ENCODE measurements around the gene IL27RA.
A peak's percentile ranks its signal among the peaks of the same experiment; 100 is the strongest.

The IL27RA gene

DNA sequence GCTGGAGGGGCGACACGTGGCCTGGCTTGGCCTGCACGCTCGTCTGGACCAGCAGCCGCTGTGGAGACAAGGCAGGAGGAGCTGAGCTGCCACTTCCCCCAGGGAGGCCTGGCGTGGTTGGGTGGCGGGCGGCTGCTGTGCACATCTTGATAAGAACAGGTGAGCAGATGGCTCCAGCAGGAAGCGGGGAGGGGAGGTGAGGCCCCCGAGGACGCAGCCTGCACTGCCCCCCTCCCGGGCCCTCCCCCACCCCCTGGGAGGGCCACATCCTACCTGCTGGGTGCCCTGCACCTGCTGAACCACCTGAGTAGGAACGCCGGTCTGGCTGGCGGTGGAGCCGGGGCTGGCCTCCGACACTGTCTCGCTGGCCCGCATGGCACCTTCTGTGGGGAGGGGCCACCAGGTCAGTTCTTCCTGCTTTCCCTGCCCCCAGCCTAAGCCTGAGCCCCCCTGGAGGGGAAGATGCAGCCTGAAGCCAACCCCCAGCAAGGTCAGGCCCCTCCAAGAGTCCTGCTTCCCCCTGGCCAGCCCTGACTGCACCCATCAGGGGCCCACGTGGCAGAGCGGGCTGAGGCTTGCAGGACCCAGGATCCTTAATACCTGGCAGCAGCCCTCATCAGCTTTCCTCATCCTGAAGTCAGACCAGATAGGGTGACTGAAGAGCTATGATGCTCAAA, 48.2 kb upstream of the IL27RA start:
- Histone ChIP-seq H3K4me1 (ENCODE audit: insufficient read depth, low read length, severe bottlenecking) (peaks cover 49% of the 10 kb centered on the region), H3F3A (ENCODE audit: insufficient read depth, low read length) (no peaks in the 10 kb centered on the region; the same call in 1 of the 2 replicates)

DNA sequence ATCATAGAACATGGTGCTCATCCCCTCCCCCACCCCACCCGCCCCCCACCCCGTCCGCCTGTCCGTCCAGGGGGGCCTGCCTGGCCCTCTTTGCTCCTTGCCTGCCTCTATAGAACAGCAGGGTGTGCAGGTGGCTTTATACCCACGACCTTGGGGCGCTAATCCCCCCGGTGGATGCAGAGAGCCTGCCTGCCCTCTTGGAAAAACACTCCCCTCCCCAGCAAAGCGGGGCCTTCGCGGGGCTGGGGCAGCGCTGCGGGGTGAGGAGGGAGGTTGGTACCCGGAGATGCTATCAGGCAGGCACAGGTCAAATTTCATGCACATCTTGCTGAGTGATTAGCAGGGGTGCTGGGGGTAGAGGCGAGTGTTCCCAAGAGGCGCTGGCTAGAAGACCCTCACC, 47.4 kb upstream of the IL27RA start:
- peaks cover 15% of the 10 kb centered on the region; the same call in 1 of the 2 replicates for H3K27me3 ChIP-seq (ENCODE audit: insufficient read depth, low read length)
- no peak overlapping the region for H3K4me3 ChIP-seq (ENCODE audit: low read depth, low read length, poor library complexity, severe bottlenecking)
- no peak overlapping the region for H3K27ac ChIP-seq (ENCODE audit: low read depth, low read length, poor library complexity, severe bottlenecking)
- TF ChIP-seq EZH2 (IDR thresholded peaks at IDR 0.05; ENCODE audit: borderline replicate concordance, low read length) = no peak
- H3K4me1 ChIP-seq (ENCODE audit: insufficient read depth, low read length, severe bottlenecking) = peaks cover 46% of the 10 kb centered on the region
- H3K36me3 ChIP-seq (ENCODE audit: insufficient read depth, low read length) = peaks cover 3% of the 10 kb centered on the region; the same call in 1 of the 2 replicates
- no peak overlapping the region for H2AFZ ChIP-seq (ENCODE audit: low read length)
- no peaks in the 10 kb centered on the region for H3K9me2 ChIP-seq (ENCODE audit: low read depth, low read length)
- no peaks in the 10 kb centered on the region for H3K9me3 ChIP-seq (ENCODE audit: low read length)
- no peaks in the 10 kb centered on the region; the same call in 1 of the 2 replicates for H3F3A ChIP-seq (ENCODE audit: insufficient read depth, low read length)
- H3K79me2 ChIP-seq (ENCODE audit: insufficient read depth, low read length) = no peaks in the 10 kb centered on the region
- no peak overlapping the region for H3K4me2 ChIP-seq (ENCODE audit: low read length)
- H3K9ac ChIP-seq (ENCODE audit: low read length) = no peak overlapping the region
- no peaks in the 10 kb centered on the region for H4K20me1 ChIP-seq (ENCODE audit: insufficient read depth, low read length)

More for the DNA sequence above, 48.2 kb upstream of the IL27RA start:
- Histone ChIP-seq H3K9me3 (ENCODE audit: low read length) (no peaks in the 10 kb centered on the region), H3K27me3 (ENCODE audit: insufficient read depth, low read length) (peaks cover 18% of the 10 kb centered on the region; the same call in 1 of the 2 replicates), H4K20me1 (ENCODE audit: insufficient read depth, low read length) (no peaks in the 10 kb centered on the region), H3K9me2 (ENCODE audit: low read depth, low read length) (no peaks in the 10 kb centered on the region), H3K27ac (ENCODE audit: low read depth, low read length, poor library complexity, severe bottlenecking) (no peak overlapping the region), H3K4me2 (ENCODE audit: low read length) (no peak overlapping the region), H3K4me3 (ENCODE audit: low read depth, low read length, poor library complexity, severe bottlenecking) (no peak overlapping the region), H3K36me3 (ENCODE audit: insufficient read depth, low read length) (peaks cover 3% of the 10 kb centered on the region; the same call in 1 of the 2 replicates), H2AFZ (ENCODE audit: low read length) (no peak overlapping the region), H3K79me2 (ENCODE audit: insufficient read depth, low read length) (no peaks in the 10 kb centered on the region), H3K9ac (ENCODE audit: low read length) (no peak overlapping the region)
- no peak for TF ChIP-seq EZH2 (IDR thresholded peaks at IDR 0.05; ENCODE audit: borderline replicate concordance, low read length)

DNA sequence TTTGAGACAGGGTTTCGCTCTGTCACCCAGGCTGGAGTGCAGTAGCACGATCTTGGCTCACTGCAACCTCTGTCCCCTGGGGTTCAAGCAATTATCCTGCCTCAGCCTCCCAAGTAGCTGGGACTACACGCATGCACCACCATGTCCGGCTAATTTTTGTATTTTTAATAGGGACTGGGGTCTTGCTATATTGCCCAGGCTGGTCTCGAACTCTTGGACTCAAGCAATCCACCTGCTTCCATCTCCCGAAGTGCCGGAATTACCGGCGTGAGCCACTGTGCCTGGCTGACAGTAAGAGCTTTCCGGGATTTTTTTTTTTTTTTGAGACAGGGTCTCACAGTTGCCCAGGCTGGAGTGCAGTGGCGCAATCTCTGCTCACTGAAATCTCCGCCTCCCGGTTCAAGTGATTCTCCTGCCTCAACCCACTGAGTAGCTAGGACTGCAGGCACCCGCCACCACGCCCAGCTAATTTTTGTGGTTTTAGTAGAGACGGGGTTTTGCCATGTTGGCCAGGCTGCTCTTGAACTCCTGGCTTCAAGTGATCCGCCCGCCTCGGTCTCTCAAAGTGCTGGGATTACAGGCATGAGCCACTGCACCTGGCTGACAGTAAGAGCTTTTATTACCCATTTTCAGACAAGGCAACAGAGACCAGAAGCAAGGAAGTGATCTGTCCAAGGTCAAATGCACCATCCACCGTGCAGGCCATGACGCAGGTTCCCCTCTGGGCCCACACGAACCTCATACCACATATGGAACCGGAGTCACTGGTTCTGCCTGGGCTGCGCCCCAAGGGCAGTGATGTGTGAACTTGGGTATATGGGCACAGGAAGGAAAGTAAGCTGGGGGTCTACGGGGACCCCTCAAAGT, 46.5 kb upstream of the IL27RA start:
- TF ChIP-seq EZH2 (IDR thresholded peaks at IDR 0.05; ENCODE audit: borderline replicate concordance, low read length) = no peak
- TF ChIP-seq, protein P1, sequence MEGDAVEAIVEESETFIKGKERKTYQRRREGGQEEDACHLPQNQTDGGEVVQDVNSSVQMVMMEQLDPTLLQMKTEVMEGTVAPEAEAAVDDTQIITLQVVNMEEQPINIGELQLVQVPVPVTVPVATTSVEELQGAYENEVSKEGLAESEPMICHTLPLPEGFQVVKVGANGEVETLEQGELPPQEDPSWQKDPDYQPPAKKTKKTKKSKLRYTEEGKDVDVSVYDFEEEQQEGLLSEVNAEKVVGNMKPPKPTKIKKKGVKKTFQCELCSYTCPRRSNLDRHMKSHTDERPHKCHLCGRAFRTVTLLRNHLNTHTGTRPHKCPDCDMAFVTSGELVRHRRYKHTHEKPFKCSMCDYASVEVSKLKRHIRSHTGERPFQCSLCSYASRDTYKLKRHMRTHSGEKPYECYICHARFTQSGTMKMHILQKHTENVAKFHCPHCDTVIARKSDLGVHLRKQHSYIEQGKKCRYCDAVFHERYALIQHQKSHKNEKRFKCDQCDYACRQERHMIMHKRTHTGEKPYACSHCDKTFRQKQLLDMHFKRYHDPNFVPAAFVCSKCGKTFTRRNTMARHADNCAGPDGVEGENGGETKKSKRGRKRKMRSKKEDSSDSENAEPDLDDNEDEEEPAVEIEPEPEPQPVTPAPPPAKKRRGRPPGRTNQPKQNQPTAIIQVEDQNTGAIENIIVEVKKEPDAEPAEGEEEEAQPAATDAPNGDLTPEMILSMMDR (IDR thresholded peaks at IDR 0.05; ENCODE audit: low read length) = no peak
- H3F3A ChIP-seq (ENCODE audit: insufficient read depth, low read length) = no peaks in the 10 kb centered on the region; the same call in 1 of the 2 replicates
- no peaks in the 10 kb centered on the region for H3K79me2 ChIP-seq (ENCODE audit: insufficient read depth, low read length)
- no peak overlapping the region for H2AFZ ChIP-seq (ENCODE audit: low read length)
- peak overlapping the region; percentile 86 for H3K27ac ChIP-seq (ENCODE audit: low read depth, low read length, poor library complexity, severe bottlenecking)
- no peaks in the 10 kb centered on the region for H4K20me1 ChIP-seq (ENCODE audit: insufficient read depth, low read length)
- H3K4me1 ChIP-seq (ENCODE audit: insufficient read depth, low read length, severe bottlenecking) = peaks cover 40% of the 10 kb centered on the region
- H3K36me3 ChIP-seq (ENCODE audit: insufficient read depth, low read length) = peaks cover 3% of the 10 kb centered on the region; the same call in 1 of the 2 replicates
- no peaks in the 10 kb centered on the region for H3K9me2 ChIP-seq (ENCODE audit: low read depth, low read length)
- H3K9ac ChIP-seq (ENCODE audit: low read length) = no peak overlapping the region; the same call in 1 of the 2 replicates
- H3K27me3 ChIP-seq (ENCODE audit: insufficient read depth, low read length) = peaks cover 7% of the 10 kb centered on the region; the same call in 1 of the 2 replicates
- peak overlapping the region; percentile 69; the same call in 1 of the 2 replicates for H3K4me2 ChIP-seq (ENCODE audit: low read length)
- no peak overlapping the region for H3K4me3 ChIP-seq (ENCODE audit: low read depth, low read length, poor library complexity, severe bottlenecking)
- no peaks in the 10 kb centered on the region for H3K9me3 ChIP-seq (ENCODE audit: low read length)
